ENCODE measurements around the gene WASHC2A. TPM values are rescaled to one million over a fixed set of nuclear protein-coding genes. Genes with fewer than 3 reads are reported as not detected.
"Not testable (repeated sequence)": the region's sequence is repeated elsewhere in the genome, so short reads cannot be mapped to it uniquely, and the experiment has no call there.

Gene WASHC2A
- total RNA-seq, 2 experiments from 2014 or later: 23.5 to 27.9 TPM

- no peak overlapping the region for H3K4me3 Mint-ChIP-seq
- CTCF ChIA-PET: no interaction called here
- DNase-seq (no peak), ATAC-seq (no peak)
- TF ChIP-seq CTCF (IDR thresholded peaks at IDR 0.05): no peak
- H3K36me3 Mint-ChIP-seq (ENCODE audit: low read depth): no peaks in the 10 kb centered on the region
- H3K4me1 Mint-ChIP-seq (ENCODE audit: low read depth): no peaks in the 10 kb centered on the region
- H3K9me3 Mint-ChIP-seq: no peaks in the 10 kb centered on the region
- POLR2A ChIA-PET: no interaction called here
- intact Hi-C loops (cut with micrococcal nuclease): no loop called here
- H3K27me3 Mint-ChIP-seq: no peaks in the 10 kb centered on the region
- no peak overlapping the region for H3K27ac Mint-ChIP-seq
Measured at GRCh38 chr10:50033481-50033880, 34.3 kb upstream of the WASHC2A start.

- POLR2A ChIA-PET, H3K9me3 Mint-ChIP-seq, CTCF ChIA-PET: not testable (repeated sequence)
Measured at GRCh38 chr10:50035337-50035736, 32.4 kb upstream of the WASHC2A start.

GRCh38 chr10:50044941-50045664 lies 22.7 kb upstream of the WASHC2A start:
- Mint-ChIP-seq H3K4me3 (no peak overlapping the region), H3K4me1 (ENCODE audit: low read depth) (no peaks in the 10 kb centered on the region), H3K36me3 (ENCODE audit: low read depth) (no peaks in the 10 kb centered on the region), H3K9me3 (no peaks in the 10 kb centered on the region), H3K27ac (no peak overlapping the region), H3K27me3 (no peaks in the 10 kb centered on the region)
- TF ChIP-seq CTCF (IDR thresholded peaks at IDR 0.05): no peak
- ChIA-PET CTCF (no interaction called here), POLR2A (no interaction called here)
- DNase-seq (peak; percentile 19), ATAC-seq (no peak)
- intact Hi-C loops (cut with micrococcal nuclease): no loop called here

More at GRCh38 chr10:50035337-50035736, 32.4 kb upstream of the WASHC2A start:
- H3K4me1 Mint-ChIP-seq (ENCODE audit: low read depth); intact Hi-C loops (cut with micrococcal nuclease); H3K27me3 Mint-ChIP-seq; H3K4me3 Mint-ChIP-seq; H3K27ac Mint-ChIP-seq; H3K36me3 Mint-ChIP-seq (ENCODE audit: low read depth); ATAC-seq; DNase-seq: not testable (repeated sequence)

GRCh38 chr10:50046457-50046856 lies 21.3 kb upstream of the WASHC2A start:
- H3K4me3 Mint-ChIP-seq; ATAC-seq; H3K9me3 Mint-ChIP-seq; DNase-seq; POLR2A ChIA-PET; H3K27ac Mint-ChIP-seq; H3K4me1 Mint-ChIP-seq (ENCODE audit: low read depth); intact Hi-C loops (cut with micrococcal nuclease); CTCF ChIA-PET; H3K36me3 Mint-ChIP-seq (ENCODE audit: low read depth); H3K27me3 Mint-ChIP-seq: not testable (repeated sequence)

GRCh38 chr10:50047594-50047993 lies 20.2 kb upstream of the WASHC2A start:
- DNase-seq; H3K27me3 Mint-ChIP-seq; H3K9me3 Mint-ChIP-seq; POLR2A ChIA-PET; intact Hi-C loops (cut with micrococcal nuclease); CTCF ChIA-PET; H3K27ac Mint-ChIP-seq; H3K4me3 Mint-ChIP-seq; ATAC-seq; H3K36me3 Mint-ChIP-seq (ENCODE audit: low read depth); H3K4me1 Mint-ChIP-seq (ENCODE audit: low read depth): not testable (repeated sequence)

- H3K27me3 Mint-ChIP-seq; H3K27ac Mint-ChIP-seq; ATAC-seq; H3K4me3 Mint-ChIP-seq; CTCF ChIA-PET; POLR2A ChIA-PET; H3K4me1 Mint-ChIP-seq (ENCODE audit: low read depth); H3K36me3 Mint-ChIP-seq (ENCODE audit: low read depth); H3K9me3 Mint-ChIP-seq; intact Hi-C loops (cut with micrococcal nuclease); DNase-seq: not testable (repeated sequence)
Measured at GRCh38 chr10:50051995-50052660, 15.6 kb upstream of the WASHC2A start.

- H3K27ac Mint-ChIP-seq; H3K4me1 Mint-ChIP-seq (ENCODE audit: low read depth); H3K4me3 Mint-ChIP-seq; POLR2A ChIA-PET; ATAC-seq; DNase-seq; CTCF ChIA-PET; H3K36me3 Mint-ChIP-seq (ENCODE audit: low read depth); H3K27me3 Mint-ChIP-seq; H3K9me3 Mint-ChIP-seq; intact Hi-C loops (cut with micrococcal nuclease): not testable (repeated sequence)
Measured at GRCh38 chr10:50052778-50053376, 14.9 kb upstream of the WASHC2A start.

- H3K27ac Mint-ChIP-seq; ATAC-seq; H3K9me3 Mint-ChIP-seq; H3K4me3 Mint-ChIP-seq; POLR2A ChIA-PET; H3K36me3 Mint-ChIP-seq (ENCODE audit: low read depth); CTCF ChIA-PET; intact Hi-C loops (cut with micrococcal nuclease); DNase-seq; H3K27me3 Mint-ChIP-seq; H3K4me1 Mint-ChIP-seq (ENCODE audit: low read depth): not testable (repeated sequence)
Measured at GRCh38 chr10:50055494-50056292, 12.1 kb upstream of the WASHC2A start.

GRCh38 chr10:50056654-50057053 lies 11.1 kb upstream of the WASHC2A start:
- POLR2A ChIA-PET; H3K27ac Mint-ChIP-seq; H3K36me3 Mint-ChIP-seq (ENCODE audit: low read depth); H3K27me3 Mint-ChIP-seq; intact Hi-C loops (cut with micrococcal nuclease); CTCF ChIA-PET; H3K4me1 Mint-ChIP-seq (ENCODE audit: low read depth); ATAC-seq; H3K9me3 Mint-ChIP-seq; H3K4me3 Mint-ChIP-seq; DNase-seq: not testable (repeated sequence)

- H3K27me3 Mint-ChIP-seq; H3K9me3 Mint-ChIP-seq; H3K27ac Mint-ChIP-seq; H3K4me3 Mint-ChIP-seq; CTCF ChIA-PET; H3K36me3 Mint-ChIP-seq (ENCODE audit: low read depth); intact Hi-C loops (cut with micrococcal nuclease); H3K4me1 Mint-ChIP-seq (ENCODE audit: low read depth); DNase-seq; POLR2A ChIA-PET; ATAC-seq: not testable (repeated sequence)
Measured at GRCh38 chr10:50058727-50059126, 9.0 kb upstream of the WASHC2A start.

Data from activated CD8-positive, alpha-beta T cell treated with anti-CD3 and anti-CD28 coated beads for 36 hours (primary cell).